CD4-positive, alpha-beta T cell treated with Interleukin-2 at 100 ng/mL for 4 hours (primary cell): ENCODE data around the gene GJB3.
"Not testable (repeated sequence)": the region's sequence is repeated elsewhere in the genome, so short reads cannot be mapped to it uniquely, and the experiment has no call there.

Experiments
- DNase-seq: peaks from one replicate; pipeline ENCODE4 v3.0.0-alpha.2; 2020; ENCODE audit warnings: low spot score

The GJB3 gene

GRCh38 chr1:34761176-34761761 lies 19.7 kb upstream of the GJB3 start:
- DNase-seq, result no peak

DNA sequence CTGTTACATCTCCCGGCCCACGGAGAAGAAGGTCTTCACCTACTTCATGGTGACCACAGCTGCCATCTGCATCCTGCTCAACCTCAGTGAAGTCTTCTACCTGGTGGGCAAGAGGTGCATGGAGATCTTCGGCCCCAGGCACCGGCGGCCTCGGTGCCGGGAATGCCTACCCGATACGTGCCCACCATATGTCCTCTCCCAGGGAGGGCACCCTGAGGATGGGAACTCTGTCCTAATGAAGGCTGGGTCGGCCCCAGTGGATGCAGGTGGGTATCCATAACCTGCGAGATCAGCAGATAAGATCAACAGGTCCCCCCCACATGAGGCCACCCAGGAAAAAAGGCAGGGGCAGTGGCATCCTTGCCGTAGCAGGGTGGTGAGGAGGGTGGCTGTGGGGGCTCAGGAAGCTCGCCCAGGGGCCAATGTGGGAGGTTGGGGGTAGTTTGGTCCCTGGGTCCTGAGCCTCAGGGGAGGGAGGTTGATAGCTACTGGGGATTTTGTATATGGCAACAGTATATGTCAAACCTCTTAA lies 19.2 kb upstream of the GJB3 start:
- DNase-seq, result no peak

DNA sequence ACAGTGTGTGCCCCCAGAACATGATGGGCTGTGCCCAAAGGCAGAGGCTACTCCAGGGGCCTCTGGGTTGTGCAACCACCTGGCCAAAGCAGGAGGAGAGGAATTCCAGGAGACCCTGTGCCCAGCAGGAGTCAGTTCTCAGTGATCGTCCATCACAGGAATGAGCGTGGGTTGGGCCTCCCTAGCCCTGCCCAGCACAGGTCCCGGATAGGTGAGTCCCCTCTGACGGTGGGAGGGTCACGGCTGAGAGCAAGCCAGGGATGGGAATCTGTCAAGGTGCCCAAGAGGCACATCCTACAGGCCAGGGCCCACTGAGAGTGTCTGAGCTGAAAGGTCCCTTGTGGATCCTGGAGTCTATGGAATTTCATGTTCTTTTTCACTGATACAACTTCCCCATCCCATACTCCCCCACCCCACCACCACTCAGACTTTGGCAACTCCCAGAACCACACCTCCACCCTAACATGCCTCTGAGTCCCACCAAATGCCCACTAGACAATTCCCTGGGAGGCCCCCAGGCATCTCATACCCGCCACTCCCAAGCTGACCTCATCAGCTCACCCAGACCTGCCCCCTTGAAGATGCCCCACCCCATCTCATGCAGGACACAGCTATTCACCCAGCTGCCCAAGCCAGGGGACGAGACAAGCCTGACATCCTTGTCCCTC lies 18.4 kb upstream of the GJB3 start:
- DNase-seq, result no peak

DNA sequence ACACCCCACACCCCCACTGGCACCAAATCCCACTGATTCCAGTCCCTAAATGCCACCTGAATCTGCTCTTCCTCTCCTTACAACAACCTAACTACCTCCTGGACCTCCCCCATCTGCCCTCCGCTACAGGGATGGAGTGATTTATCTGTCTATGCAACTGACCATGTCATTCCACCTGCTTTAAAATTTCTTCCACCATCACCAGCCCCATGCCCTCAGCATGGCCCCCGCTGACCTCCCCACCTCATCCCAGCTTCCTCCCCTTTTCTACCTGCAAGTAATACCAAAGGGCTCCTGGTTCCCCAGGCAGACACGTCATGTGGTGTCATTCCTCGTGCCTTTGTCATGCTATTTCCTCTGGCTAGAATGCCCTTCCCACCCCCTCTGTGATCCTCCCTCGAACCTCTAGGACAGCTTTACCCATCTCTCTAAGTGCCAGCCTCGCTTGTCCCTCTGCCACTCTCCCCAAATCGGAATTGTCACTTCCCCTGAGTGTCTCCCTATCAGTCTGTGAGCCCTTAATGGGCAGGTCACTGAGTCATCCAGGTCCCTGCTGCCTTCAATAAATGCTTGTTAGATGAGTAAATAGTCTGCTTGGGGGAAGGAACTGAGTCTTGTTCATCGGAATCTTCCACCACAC lies 17.8 kb upstream of the GJB3 start:
- DNase-seq, result no peak

- no peak for DNase-seq
These were observed 12.2 kb upstream of the GJB3 start for GRCh38 chr1:34768856-34769255.

DNA sequence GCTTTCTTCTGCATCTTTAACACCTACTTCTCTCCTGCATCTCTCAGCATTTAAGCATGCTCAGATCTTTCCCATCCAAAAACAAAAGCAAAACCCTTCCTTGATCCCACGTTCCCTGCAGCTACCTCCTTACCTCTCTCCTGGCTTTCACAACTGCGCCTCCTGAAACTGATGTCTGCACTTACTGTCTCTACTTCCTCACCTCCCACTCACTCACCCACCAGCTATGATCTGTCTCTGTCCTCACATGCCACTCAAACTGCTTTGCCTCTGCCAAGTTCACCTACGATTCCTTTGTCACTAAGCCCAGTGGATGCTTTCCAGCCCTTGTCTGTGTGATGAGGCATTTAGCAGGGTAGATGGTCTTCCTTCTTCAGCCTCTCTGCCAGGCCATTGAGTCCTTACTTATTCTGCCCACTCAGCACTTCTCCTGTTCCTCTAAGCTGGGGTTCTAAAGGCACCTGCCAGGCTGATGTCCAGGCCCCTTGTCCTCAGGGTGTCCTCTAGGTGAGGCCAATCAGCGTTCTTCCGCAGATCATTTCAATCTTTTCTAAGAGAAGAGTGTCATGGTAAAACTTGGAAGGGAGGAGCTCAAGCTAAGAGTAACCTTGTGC lies 10.0 kb upstream of the GJB3 start:
- no peak for DNase-seq

- DNase-seq, result no peak
These were observed 9.2 kb upstream of the GJB3 start for GRCh38 chr1:34771573-34772371.

DNA sequence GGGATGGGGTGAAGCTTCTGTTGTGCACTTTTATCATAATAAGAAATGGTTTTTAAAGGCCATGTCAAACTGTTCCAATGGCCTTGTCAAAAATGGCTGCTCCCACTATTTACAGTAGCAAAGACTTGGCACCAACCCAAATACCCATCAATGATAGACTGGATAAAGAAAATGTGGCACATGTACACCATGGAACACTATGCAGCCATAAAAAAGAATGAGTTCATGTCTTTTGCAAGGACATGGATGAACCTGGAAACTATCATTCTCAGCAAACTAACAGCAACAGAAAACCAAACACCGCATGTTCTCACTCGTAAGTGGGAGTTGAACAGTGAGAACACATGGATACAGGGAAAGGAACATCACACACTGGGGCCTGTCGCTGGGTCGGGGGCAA lies 7.9 kb upstream of the GJB3 start:
- DNase-seq, result not testable (repeated sequence)

DNA sequence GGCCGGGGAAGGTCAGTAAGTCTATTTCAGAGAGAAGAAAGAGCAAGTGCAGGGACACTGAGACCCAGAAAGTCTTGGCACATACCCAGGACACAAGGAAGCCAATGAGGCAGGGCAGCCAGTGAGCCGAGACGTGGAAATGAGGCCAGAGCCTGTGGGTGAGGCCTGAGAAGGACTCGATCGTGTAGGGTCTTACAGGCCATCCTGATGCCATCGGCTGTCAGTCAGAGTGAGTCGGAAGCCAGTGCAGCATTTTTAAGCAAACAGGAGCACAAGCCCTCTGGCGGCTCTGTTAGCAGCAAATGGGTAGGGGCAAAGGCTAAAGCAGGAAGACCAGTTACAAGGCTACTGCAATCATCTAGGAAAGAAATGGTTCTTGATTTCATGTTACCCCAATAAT lies 6.1 kb upstream of the GJB3 start:
- no peak for DNase-seq

DNA sequence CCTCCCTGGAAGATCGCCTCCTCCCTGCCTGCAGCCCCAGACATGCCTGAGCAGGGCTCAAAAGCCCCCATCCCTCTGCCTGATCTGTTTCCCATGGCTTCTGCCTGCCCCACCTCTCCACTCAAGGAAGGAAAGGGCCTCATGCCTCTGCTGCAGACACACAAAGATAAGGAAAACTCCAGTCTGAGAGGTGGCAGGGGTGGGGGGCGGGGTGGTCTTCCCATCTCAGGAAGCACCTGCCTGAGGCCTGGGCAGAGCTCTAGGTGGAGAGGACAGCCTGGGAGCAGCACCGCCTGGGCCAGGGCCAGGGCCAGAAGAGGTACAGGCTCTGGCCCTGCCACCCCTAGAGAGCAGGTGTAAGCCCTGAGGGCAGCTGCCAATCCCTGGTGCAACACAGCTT lies 4.1 kb upstream of the GJB3 start:
- DNase-seq, result no peak

DNA sequence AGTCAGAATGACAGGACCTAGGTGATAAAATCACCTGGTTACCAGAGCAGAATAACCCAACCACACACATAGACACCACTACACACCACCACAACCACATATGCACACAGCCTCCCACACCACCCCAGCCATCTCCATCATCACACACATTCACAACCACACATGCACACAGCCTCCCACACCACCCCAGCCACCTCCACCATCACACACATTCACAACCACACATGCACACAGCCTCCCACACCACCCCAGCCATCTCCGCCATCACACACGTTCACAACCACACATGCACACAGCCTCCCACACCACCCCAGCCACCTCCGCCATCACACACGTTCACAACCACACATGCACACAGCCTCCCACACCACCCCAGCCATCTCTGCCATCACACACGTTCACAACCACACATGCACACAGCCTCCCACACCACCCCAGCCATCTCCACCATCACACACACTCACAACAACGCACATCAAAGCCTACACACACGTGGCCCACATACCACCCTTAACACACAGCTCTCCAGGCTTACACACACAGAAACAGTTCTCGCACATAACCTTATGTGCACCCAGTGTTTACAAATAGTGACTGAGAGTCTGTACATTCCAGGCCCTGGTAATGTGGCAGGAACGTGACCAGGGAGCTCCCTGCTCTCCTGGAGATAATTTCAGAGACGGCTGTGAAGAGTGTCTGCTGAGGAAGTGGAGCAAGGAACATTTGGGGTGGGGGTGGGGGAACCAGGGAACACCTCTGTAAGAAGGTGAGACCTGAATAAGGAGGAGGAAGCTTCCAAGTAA lies 3.3 kb upstream of the GJB3 start:
- DNase-seq, result no peak

DNA sequence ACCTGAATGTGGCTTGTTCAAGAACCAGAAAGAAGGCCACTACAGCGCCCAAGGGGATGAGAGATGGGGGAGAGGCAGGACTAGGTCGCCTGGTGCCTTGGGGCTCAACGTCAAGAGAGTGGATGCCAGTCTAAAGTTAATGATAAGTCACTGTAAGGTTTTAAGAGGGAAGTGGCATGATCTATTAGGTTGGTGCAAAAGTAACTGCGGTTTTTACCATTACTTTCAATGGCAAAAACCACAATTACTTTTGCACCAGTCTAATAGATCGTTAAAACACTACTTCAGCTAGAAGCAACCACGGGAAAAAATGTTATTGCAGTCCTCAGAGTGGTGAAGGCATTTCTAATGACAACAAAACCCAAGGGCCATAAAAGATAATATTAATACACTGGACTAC lies 2.6 kb upstream of the GJB3 start:
- DNase-seq, result no peak

GRCh38 chr1:34779005-34779404 lies 2.0 kb upstream of the GJB3 start:
- DNase-seq, result no peak

DNA sequence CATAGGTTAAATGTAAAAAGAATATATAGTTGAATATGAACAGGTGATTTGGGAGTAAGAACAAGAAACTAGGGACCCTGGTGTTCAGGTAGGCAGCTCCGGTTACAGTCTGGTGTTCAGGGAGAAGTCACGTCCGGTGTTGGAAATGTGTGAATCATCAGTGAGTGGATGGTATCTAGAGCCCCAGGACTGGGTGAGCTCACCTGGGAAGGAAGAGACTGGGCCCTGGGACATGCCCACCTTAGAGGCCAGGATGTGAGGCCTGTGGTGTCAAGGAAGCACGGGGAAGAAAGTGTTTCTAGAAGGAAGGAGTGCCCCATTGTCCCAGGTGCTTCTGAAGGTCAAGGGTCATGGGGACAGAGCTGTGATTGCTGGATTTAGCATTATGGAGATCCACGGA lies 1.5 kb upstream of the GJB3 start:
- DNase-seq, result no peak

DNA sequence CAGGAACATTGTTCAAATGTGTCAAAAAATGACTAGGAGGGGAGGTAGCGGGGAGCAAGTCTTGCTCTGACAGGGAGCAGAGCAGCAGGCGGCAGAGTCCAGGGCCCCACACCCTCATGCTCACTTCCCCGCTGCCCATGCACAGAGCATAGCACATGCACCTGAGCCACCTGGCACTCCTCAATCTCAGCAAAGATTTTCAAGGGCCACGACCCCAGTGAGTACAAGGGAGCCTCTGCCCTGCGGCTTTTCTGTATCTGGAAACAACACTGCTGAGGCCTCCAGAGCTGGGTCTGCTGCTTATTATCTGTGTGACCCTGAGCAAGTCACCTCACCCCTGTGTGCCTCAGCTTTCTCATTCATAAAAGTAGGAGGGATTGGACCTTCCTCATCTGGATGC lies 1.1 kb upstream of the GJB3 start:
- no peak for DNase-seq

GRCh38 chr1:34780528-34780927 lies 486 bp upstream of the GJB3 start:
- DNase-seq, result no peak

- DNase-seq, result no peak
These were observed 904 bp downstream of the GJB3 start for GRCh38 chr1:34781844-34782391.

DNA sequence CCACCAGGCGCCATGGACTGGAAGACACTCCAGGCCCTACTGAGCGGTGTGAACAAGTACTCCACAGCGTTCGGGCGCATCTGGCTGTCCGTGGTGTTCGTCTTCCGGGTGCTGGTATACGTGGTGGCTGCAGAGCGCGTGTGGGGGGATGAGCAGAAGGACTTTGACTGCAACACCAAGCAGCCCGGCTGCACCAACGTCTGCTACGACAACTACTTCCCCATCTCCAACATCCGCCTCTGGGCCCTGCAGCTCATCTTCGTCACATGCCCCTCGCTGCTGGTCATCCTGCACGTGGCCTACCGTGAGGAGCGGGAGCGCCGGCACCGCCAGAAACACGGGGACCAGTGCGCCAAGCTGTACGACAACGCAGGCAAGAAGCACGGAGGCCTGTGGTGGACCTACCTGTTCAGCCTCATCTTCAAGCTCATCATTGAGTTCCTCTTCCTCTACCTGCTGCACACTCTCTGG lies 3.8 kb downstream of the GJB3 start:
- no peak for DNase-seq

DNA sequence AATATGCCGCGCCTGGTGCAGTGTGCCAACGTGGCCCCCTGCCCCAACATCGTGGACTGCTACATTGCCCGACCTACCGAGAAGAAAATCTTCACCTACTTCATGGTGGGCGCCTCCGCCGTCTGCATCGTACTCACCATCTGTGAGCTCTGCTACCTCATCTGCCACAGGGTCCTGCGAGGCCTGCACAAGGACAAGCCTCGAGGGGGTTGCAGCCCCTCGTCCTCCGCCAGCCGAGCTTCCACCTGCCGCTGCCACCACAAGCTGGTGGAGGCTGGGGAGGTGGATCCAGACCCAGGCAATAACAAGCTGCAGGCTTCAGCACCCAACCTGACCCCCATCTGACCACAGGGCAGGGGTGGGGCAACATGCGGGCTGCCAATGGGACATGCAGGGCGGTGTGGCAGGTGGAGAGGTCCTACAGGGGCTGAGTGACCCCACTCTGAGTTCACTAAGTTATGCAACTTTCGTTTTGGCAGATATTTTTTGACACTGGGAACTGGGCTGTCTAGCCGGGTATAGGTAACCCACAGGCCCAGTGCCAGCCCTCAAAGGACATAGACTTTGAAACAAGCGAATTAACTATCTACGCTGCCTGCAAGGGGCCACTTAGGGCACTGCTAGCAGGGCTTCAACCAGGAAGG lies 4.3 kb downstream of the GJB3 start:
- DNase-seq, result no peak

DNA sequence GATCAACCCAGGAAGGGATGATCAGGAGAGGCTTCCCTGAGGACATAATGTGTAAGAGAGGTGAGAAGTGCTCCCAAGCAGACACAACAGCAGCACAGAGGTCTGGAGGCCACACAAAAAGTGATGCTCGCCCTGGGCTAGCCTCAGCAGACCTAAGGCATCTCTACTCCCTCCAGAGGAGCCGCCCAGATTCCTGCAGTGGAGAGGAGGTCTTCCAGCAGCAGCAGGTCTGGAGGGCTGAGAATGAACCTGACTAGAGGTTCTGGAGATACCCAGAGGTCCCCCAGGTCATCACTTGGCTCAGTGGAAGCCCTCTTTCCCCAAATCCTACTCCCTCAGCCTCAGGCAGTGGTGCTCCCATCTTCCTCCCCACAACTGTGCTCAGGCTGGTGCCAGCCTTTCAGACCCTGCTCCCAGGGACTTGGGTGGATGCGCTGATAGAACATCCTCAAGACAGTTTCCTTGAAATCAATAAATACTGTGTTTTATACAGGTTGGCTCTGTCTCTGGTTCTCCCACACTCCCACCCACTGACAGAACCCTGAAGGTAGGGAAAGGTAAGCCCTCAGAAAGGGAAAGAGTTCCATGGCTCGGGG lies 5.0 kb downstream of the GJB3 start:
- DNase-seq, result no peak
